Transverse colon (tissue), 4 donors: ENCODE data around the gene TAS2R38.

Experiments
- CTCF ChIP-seq, 5 experiments: fragments of 200-600 bp in 3 of 5; fragments of 450-650 bp in 2 of 5; sonication (generic) in 3 of 5; IDR thresholded peaks; 1 replicate in 2 of 5; 2 replicates in 3 of 5; pipeline ENCODE4 v1.5.1; 2016 to 2017; ENCODE audit warnings: antibody characterized with exemption in 5 of 5, inconsistent platforms in 3 of 5, mild to moderate bottlenecking in 2 of 5, moderate library complexity in 1 of 5
- POLR2A ChIP-seq: fragments of 450-650 bp; IDR thresholded peaks from one replicate; pipeline ENCODE4 v1.6.1; 2016; ENCODE audit warnings: antibody characterized with exemption, mild to moderate bottlenecking, moderate library complexity
- POLR2AphosphoS5 ChIP-seq, 3 donors: sonication (generic); formaldehyde crosslinking; IDR thresholded peaks; one replicate each; pipeline ENCODE4 v1.6.1; 2016; ENCODE audit warnings: antibody characterized with exemption in 3 of 3

- TF ChIP-seq CTCF (IDR thresholded peaks at IDR 0.05), result no peak
- TF ChIP-seq POLR2AphosphoS5 (IDR thresholded peaks at IDR 0.05), result no peak
- no peak for TF ChIP-seq POLR2A
These were observed 25.6 kb upstream of the TAS2R38 start for GRCh38 chr7:141999058-141999623.
